ENCODE measurements around the gene PLCXD1.
"Not testable (repeated sequence)": the region's sequence is repeated elsewhere in the genome, so short reads cannot be mapped to it uniquely, and the experiment has no call there.

The PLCXD1 gene

DNA sequence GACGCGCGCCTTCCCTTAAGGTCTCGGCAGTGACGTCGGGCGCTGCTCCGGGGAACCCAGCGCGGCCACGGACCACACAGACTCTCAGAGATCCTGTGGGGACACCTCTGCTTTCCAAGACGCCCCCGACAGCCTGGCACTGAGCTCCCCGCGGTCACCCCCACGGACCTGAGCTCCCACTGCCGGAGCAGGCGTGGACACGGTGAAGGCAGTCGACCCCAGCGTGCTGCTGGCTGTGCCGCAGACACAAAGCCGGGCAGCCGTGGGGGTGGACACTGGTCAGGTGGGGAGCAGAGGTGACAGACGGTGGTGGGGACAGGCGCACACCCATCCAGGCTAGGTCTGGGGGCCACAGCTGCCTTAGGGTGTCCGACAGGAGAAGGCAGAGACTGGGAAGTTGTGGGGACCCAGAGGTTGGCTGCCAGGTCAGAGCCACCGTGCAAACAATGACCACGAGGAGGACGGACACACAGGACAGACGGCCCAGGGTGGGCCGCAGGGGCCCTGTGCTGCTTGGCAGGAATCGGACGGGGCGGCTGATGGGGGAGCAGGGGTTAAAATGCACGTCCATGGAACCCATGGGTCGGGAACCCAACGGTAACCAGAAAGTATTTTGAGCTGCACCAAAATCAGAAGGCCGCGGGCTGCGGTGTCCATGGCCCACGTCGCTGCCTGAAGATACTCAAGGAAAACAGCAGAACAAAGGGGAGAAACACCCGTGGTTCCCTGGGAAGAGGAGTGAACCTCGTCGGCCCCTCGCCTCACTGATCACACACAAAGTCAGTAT lies 54.0 kb downstream of the PLCXD1 start:
- DNase-seq: no peak

DNA sequence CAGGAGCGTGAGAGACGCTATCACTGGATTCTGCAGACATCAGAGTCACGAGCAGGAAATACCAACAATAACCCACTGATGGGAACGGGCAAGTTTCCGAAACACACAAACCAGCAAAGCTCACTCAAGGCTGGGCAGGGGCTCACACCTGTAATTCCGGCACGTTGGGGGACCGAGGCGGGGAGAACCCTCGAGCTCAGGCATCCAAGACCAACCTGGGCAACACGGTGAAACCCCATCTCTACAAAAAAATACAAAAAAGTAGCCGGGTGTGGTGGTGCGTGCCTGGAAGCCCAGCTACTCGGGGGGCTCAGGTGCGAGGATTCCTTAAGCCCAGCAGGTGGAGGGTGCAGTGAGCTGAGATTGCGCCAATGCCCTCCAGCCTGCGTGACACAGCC lies 54.6 kb downstream of the PLCXD1 start:
- no peak for DNase-seq

DNA sequence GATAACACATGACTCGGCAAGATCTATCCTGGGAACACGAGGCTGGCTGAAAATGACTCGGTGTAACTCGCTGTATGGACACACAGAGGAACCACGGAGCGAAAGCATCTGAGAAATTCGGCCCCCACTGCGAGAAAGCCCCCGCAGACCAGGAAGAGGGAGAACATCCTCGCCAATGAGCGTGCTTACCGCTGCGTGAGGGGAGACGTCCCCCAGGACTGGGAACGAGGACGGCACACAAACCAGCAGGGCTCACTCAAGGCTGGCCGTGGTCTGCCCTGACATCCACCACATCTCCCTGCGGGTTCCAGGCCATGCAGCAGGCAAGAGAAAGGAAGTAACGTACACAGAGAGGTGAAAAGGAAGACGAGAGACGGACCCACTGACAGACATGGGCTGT lies 55.0 kb downstream of the PLCXD1 start:
- no peak for DNase-seq

DNA sequence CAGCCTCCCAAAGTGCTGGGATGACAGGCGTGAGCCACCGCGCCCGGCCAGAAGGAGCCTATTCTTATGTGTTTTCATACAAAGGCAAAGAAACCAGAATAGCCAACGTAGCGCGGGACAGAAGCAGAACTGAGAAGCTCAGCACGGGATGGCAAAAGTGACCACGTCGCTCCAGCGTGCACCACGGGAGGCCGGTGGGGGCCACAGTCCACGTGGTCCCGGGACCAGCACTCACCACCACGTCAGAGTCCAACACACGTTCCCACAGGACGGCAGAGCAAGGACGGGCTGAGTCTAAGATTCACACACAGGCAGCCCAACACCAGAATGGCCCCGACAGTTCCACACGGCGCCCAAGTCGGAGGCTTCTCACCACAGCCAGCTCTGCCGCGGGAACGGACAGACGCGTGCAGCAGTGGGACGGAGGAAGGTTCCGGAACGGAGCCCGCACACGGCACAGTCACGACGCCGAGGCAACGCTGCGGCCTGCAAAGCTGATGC lies 56.2 kb downstream of the PLCXD1 start:
- DNase-seq: no peak

DNA sequence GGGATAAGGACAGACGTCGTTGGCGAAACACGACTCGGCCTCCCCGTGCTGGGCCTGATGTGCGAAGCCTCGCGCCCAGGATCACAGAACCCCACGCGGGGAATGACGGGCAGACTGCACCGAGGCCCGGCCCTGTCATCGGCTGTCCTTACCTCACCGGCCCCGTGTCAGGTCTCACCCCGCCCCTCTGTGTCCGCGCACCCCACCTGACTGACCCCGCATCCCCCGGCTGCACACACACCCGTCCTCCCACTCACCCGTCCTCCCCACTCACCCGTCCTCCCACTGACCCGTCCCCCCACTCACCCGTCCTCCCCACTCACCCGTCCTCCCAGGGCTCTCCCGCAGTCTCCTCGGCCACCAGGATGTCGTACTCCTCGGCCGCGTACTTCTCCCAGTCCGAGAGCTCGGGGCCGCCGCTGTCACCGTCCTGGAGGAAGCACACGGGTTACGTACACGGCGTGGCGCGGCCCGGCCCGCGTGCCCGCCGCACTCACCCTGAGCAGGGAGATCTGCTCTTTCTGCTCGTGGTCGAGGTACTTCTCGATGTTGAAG lies 57.2 kb downstream of the PLCXD1 start:
- DNase-seq: no peak

DNA sequence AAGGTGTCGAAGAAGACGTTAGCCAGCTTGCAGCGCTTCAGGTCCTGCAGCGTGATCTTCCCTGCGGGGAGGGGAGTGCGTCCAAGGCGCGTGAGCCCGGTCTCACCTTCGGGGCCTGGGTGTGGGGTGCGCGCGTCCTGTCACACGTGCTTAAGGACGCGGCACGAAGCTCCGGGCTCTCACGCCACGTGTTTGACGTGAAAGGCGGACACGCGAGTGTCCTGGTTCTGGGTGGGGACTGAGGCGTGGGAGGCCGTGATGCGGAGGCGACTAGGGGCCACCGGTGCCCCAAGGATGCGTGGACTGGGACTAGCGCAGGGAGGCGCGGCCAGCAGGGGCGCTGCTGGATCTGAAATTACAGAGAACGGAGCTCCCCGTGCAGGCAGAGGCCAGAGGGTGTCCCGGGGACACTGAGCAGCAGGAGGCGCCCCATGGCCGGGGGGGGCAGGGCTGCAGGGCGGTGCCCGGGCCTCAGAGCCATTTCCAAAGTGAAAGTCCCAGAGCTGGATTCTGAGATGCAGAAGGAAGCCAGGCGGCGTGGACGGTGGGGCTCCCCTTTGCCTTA lies 57.7 kb downstream of the PLCXD1 start:
- no peak for DNase-seq

DNA sequence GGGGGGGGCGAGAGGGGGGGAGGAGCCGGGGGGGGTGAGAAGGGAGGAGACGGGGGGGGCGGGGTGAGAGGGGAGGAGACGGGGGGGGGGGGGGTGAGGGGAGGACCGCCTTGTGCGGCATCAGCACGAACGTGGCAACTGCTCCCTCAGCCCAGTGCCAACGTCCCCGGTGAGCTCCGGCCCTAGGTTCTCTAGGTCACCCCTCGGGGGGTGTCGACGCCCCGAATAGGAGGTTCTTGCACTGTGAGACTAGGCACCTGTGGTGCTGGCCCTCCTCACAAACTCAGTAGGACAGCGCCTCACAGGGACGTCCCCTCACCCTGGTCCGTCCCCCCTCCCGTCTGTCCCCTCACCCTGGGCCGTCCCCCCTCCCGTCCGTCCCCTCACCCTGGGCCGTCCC lies 58.9 kb downstream of the PLCXD1 start:
- no peak for DNase-seq

DNA sequence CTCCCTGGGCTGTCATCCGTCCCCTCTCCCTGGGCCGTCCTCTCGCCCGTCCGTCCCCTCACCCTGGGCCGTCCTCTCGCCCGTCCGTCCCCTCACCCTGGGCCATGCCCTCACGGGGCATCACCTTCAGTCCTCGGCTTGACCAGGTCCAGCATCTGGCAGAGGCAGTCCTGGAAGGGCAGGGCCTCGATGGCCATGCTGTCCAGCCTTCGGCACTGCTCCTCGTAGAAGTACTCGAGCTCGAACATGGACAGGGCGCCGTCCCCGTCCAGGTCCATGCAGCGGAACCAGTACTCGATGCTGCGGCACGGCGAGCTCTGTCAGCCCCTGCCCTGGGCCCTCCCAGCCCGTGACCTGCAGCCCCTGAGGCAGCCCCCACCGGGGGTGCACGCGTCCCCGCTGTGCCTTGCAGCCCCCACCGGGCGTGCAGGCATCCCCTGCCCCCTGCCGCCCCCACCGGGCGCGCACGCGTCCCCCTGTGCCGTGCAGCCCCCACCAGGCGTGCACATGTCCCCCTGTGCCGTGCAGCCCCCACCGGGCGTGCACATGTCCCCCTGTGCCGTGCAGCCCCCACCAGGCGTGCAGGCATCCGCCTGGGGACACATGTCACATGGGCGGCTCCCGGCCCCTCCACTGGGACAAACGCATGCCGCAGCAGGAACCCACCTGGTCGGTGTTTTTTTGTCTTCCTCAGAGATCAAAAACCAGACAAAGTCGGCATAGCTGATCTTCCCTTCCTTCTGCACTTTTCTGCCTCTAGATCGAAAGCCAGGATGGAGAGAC lies 59.7 kb downstream of the PLCXD1 start:
- DNase-seq: no peak

DNA sequence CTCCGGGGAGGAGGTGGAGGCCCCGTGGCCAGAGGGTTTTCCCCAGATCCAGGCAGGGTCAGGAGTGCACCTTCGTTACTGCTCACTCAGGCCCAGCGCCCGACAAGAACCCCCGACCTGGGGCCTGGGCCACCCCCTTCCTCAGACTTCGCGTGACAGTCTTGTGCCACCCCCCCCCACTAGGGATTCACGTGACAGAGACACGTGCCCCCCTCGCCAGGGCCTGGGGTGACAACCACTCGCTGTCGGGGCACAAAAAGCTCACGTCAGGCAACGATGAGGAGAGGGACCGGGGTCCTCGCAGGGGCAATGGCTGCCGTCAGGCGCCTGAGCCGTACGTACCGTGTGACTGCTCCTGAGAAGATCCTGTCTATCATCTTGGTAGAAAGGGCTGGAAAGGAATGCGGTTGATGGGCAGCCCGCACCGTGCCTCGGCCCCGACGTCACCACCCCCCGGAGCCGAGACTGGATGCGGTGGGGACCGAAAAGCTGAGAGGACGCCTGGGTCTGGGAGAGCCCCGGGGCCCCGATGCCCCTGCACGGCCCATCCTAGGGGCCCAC lies 60.4 kb downstream of the PLCXD1 start:
- no peak for DNase-seq

DNA sequence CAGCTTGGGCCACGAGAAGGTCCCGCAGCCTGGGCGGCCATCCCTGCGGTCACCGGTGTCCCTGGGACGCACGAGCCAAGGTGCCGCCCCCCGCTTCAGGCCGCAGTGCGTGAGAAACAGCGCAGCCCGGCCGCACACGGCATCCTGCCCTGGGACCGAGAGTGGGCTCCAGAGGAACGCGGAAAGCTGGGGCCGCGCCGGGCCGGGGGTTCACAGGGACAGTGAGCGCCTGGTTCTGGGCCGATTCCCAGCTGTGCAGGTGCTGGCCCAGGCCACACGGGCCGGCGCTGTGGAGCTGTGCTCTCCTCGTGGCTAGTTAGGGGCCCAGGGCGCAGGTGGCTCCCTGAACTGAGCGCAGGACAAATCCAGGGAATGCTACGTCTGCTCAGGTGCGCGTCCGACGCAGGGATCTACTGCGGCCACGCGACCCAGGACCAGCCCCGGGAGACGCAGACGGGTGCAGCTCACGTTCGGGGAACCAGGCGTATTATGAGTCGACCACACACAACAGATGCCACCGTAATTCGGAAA lies 63.3 kb downstream of the PLCXD1 start:
- DNase-seq: no peak

DNA sequence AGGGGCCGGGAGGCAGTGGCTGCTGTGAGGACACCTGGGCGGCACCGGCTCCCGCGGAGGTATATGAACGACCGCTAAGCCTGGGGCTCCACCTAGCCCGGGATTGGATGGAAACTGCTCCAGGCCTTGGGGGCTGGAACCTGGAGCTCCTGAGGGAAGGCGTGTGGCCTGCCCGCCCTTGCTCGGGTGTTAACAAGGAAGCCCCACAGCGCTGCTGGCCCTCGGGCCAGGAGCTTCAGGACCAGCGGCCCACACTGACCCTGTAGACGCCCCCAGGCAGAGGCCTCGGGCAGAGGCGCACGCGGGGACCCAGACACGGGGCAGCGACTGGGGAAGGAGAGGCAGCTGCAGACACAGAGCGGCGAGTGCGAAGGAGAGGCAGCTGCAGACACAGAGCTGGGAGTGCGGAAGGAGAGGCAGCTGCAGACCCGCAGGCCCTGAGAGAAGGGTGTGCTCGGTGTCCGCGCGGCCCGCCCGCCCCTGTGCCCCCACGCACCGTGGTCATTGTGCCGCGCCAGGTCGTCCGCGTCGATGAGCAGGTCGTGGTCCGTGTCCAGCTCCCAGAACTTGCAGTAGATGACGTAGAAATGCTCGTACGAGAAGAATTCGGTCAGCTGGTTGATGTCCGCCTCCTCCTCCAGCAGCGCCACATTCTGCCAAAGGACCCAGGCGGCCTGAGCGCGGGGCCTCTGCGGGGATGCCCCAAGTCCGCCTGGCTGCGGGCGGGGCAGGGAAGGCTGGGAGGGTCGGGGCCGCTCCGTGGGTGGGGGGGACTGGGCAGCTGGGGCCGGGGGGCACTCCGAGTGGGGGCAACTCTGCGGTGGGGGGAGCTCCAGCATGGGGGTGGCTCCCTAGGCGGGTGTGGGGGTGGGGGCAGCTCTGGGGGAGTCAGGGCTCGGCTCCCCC lies 64.1 kb downstream of the PLCXD1 start:
- DNase-seq: no peak

DNA sequence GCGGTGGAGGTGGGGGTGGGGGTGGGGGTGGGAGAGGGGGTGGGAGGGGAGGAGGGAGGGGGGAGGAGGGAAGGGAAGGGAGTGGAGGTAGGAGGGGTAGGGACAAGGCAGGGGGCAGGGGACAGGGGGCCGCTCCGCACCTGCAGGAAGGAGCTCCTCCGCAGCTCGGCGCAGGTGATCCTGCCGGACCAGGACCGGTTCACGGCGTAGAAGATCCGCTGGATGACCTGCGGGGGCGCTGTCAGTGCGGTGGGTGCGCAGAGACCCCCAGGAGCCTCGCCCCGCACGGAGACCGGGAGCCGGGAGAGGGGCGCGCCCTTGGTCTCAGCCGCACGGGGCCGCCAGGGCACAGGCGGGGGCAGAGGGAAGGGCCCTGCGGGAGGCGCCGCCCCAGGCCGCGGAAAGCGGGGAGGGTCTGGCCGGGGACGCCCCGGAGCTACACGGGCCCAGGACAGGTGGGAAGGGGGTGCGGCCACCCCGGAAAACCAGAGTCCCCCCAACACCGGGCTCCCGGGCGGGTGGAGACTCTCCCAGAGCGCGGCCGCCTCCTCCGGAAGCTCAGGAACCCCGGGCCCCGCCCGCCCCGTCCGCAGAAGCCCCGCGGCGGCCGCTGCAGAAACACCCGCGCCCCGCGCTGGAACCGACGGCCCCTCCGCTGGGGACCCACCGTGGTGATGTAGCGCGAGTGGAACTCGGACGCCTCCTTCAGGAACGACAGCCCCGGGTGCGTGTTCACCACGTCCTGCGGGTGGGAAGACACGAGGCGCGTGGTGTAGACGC lies 65.0 kb downstream of the PLCXD1 start:
- DNase-seq: no peak

DNA sequence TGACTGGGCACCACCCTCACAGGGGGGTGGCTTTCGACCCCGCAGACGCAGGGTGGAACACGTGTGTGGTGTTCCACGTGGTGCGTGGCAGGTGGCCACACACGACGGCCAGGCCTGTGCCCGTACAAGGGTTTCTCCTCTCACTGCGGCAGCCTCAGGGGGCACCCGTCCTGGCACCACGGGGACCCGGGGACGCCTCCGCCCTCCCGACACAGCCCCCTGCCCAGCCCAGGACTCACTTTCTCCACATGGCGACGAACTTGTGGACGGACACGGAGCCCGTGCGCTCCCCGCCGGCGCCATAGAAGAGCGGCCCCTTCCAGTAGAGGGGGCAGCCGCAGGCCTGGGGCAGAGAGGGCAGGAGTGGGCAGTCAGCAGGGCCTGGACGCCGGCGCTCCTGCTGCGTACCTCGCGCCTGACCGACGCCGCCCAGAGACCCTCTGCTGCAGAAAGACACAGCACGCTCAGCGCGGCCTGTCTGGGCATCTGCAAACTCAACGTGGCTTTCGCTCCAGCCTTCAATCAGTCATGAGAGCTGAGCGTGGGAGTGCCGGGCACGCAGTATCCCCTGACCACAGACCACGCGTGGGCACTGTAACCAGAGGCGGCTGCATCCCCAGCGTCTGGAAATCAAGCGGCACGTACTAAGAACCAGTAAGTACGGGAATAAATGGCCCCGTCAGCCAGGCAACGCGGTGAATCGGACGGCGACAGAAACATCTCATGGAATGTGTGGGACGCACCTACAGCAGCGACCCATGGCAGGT lies 66.4 kb downstream of the PLCXD1 start:
- no peak for DNase-seq

DNA sequence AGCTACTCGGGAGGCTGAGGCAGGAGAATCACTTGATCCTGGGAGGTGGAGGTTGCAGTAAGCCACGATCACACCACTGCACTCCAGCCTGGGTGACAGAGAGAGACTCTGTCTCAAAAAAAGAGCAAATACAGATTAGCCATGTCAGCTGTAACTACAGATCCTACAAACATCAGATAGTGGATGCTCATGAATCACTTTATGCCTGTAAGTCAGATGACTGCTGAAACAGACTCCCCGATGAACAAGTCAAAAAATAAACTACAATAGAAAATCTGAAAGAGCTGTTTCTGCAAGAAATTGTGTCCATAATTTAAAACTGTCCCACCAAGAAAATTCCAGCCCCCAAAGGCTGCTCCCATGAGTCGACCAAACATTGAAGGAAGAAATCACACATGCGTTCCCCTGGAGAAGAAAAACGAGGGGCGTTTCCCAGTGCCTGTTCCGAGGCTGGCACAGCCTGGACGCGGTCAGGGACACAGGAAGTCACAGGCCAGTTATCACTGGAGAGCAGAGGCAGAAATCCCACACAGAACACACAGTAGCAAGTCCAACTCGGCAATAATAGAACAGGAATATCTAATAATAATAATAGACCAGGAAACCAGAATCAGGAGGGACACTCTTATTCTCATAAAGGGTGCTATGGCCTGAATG lies 67.4 kb downstream of the PLCXD1 start:
- no peak for DNase-seq

DNA sequence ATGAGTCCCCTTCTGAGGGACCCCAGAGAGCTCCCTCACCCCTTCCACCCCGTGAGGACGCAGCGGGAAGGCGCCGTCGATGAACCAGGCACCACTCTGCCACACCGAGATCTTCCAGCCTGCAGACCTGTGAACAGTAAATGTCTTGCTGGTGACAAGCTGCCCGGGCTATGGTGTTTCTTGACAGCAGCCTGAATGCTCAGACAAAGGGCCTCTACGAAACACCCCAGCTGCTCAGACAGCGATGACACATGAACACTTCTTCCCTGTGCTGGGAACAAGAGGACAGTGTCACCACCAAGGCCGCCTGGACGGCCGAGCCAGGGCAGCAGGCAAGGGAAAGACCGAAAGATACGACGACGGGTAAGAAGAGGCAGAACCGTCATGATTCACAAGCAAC lies 68.0 kb downstream of the PLCXD1 start:
- no peak for DNase-seq

DNA sequence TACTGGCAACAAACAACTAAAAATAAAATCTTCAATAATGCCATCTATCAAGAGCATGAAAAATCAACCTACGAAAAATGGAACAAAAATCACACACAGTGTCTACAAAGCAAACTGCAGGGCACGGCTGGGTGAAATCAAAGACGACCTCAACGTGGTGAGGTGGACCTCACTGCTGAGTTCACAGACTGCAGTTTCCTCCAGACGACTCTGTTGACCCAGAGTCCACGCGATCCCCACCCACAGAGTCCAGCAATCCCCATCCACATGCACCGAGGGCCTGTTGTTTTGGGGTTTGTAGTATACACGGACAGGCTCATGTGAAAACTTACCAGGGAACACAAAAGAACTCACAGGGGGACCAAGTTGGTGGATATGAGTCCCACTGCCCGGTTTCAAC lies 68.5 kb downstream of the PLCXD1 start:
- no peak for DNase-seq

DNA sequence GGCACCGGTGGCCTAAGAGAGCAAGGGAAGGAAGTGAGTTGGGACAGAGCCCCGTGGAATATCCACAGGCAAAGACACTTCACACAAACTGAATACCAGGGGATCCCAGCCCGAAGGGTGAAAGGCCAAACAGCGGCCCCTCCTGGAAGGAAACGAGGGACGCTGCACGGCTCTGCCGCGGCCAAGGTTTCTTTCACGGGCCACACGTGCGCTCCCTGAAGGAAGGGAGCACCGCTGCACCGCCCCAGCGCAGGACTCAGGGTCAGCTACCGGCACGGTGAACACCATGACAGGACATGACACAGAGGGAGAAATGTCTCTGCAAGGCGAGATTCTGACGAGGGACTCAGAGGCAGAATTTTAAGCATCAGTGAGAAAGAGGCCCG lies 69.0 kb downstream of the PLCXD1 start:
- DNase-seq: no peak

DNA sequence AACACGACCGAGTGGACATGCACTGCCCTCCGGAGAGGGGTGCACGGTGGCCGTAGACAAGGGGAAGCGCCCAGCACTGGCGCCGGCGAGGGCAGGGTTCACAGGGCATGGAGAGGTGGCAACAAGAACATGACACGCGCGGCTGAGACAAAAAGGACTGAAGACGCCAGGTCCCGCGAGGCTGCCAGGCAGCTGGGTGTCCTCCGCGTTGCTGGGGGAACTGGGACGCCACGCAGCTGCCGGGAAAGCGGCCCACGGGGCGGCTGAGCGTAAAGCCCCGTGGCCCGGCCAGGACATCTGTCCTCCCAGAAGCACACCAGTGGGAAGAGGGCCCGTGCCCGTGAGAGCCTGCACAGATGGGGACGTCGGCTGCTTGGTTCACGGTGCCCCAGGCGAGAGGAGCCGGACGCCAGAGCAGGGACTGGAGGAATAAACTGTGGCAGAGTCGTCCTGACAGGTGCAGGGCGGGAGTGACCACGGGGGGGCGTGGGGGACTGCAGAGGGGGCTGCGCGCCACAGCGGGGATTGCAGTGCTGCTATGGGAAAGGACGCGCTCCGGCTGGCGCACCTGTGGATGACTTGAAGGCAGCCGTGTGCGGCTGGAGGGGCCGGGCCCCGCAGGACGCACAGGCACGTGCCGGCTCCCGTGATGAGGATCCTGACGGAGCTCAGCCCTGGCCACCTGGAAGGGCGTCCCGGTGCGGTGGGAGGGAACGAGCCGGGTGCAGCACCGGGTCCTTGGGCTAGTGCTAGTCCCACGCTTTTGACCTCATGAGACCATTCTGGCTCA lies 69.5 kb downstream of the PLCXD1 start:
- no peak for DNase-seq

DNA sequence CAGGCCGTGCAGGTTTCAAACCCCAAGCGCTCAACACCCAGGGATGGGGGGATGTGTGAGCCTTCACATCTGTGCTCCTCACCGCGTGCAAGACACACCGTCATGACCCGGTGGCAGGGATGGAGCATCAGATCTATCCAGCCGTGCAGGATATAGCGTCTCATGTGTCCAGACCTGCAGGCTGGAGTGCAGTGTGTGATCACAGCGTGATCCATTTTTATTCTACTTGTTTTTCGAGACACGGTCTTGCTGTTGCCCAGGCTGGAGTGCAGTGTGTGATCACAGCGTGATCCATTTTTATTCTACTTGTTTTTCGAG lies 70.1 kb downstream of the PLCXD1 start:
- DNase-seq: not testable (repeated sequence)

Data from fibroblast of skin of scalp (primary cell).